Neural cell (in vitro differentiated cells): ENCODE results near the gene EHD1. TPM values are rescaled to one million over a fixed set of nuclear protein-coding genes. Genes with fewer than 3 reads are reported as not detected.

Experiments
- H2AFZ ChIP-seq: fragments of 200-600, 300-800 bp; sonication (generic), shearing (Covaris generic); 2 replicates; pipeline ENCODE4 v1.6.0; 2014; ENCODE audit warnings: low read depth, mild to moderate bottlenecking, antibody characterized with exemption, low read length, moderate library complexity
- H3F3A ChIP-seq: fragments of 200-600 bp; shearing (Covaris generic); 2 replicates; pipeline ENCODE4 v1.6.1; 2016; ENCODE audit warnings: mild to moderate bottlenecking, moderate library complexity, mixed read lengths, antibody characterized with exemption, low read length; ENCODE audit not compliant: insufficient read depth, poor library complexity, severe bottlenecking
- H3K27ac ChIP-seq: fragments of 200-600, 300-800 bp; sonication (generic), shearing (Covaris generic); 2 replicates; pipeline ENCODE4 v1.5.1; 2014; ENCODE audit warnings: mild to moderate bottlenecking, low read length, moderate library complexity
- H3K27me3 ChIP-seq: fragments of 300-800, 200-600 bp; sonication (generic), shearing (Covaris generic); 2 replicates; pipeline ENCODE4 v1.6.0; 2014; ENCODE audit warnings: mild to moderate bottlenecking, low read depth, low read length, moderate library complexity; ENCODE audit not compliant: insufficient read depth
- H3K36me3 ChIP-seq: fragments of 300-800, 200-600 bp; sonication (generic), shearing (Covaris generic); 2 replicates; pipeline ENCODE4 v1.5.1; 2014; ENCODE audit warnings: mild to moderate bottlenecking, antibody characterized with exemption, low read length, moderate library complexity; ENCODE audit not compliant: insufficient read depth
- H3K4me2 ChIP-seq: fragments of 300-800, 200-600 bp; sonication (generic), shearing (Covaris generic); 2 replicates; pipeline ENCODE4 v1.6.0; 2014; ENCODE audit warnings: mild to moderate bottlenecking, low read length
- H3K4me3 ChIP-seq: fragments of 300-800, 200-600 bp; sonication (generic), shearing (Covaris generic); 2 replicates; pipeline ENCODE4 v1.5.1; 2014; ENCODE audit warnings: mild to moderate bottlenecking, low read length, moderate library complexity
- H3K79me2 ChIP-seq: fragments of 200-600 bp; shearing (Covaris generic); replicated peaks from 2 replicates; pipeline ENCODE4 v1.6.0; 2014; ENCODE audit warnings: mild to moderate bottlenecking, low read length, moderate library complexity; ENCODE audit not compliant: insufficient read depth
- H3K9ac ChIP-seq: fragments of 300-800, 200-600 bp; sonication (generic), shearing (Covaris generic); 2 replicates; pipeline ENCODE4 v1.6.1; 2016; ENCODE audit warnings: mild to moderate bottlenecking, low read length, mixed read lengths
- H3K9me2 ChIP-seq: fragments of 200-600 bp; shearing (Covaris generic); 2 replicates; pipeline ENCODE4 v1.6.1; 2016; ENCODE audit warnings: mild to moderate bottlenecking, low read length, mixed read lengths; ENCODE audit not compliant: insufficient read depth
- H3K9me3 ChIP-seq: fragments of 200-600, 300-800 bp; sonication (generic), shearing (Covaris generic); 2 replicates; pipeline ENCODE4 v1.6.1; 2016; ENCODE audit warnings: mild to moderate bottlenecking, mixed run types, low read length, moderate library complexity, mixed read lengths
- H4K20me1 ChIP-seq: fragments of 200-600 bp; shearing (Covaris generic); 2 replicates; pipeline ENCODE4 v1.6.1; 2016; ENCODE audit warnings: mild to moderate bottlenecking, mixed run types; ENCODE audit not compliant: insufficient read depth
- EP300 ChIP-seq: fragments of 450-650 bp; conservative IDR thresholded peaks from 2 replicates; pipeline ENCODE4 v1.6.1; 2014; ENCODE audit warnings: antibody characterized with exemption, mild to moderate bottlenecking, moderate library complexity; ENCODE audit not compliant: poor library complexity, severe bottlenecking
- EZH2 ChIP-seq: fragments of 200-600, 300-800 bp; shearing (Covaris generic), sonication (generic); IDR thresholded peaks from 2 replicates; pipeline ENCODE4 v1.6.1; 2014; ENCODE audit warnings: antibody characterized with exemption, low read length, borderline replicate concordance, mild to moderate bottlenecking; ENCODE audit not compliant: insufficient read depth, poor library complexity, severe bottlenecking
- MXI1 ChIP-seq: fragments of 450-650 bp; conservative IDR thresholded peaks from 2 replicates; pipeline ENCODE4 v1.6.1; 2014; ENCODE audit warnings: antibody characterized with exemption, mild to moderate bottlenecking; ENCODE audit not compliant: poor library complexity, severe bottlenecking
- POLR2AphosphoS5 ChIP-seq: IDR thresholded peaks from 2 replicates; pipeline ENCODE4 v1.6.1; 2012
- RAD21 ChIP-seq: fragments of 450-650 bp; conservative IDR thresholded peaks from 2 replicates; pipeline ENCODE4 v1.6.1; 2014; ENCODE audit warnings: antibody characterized with exemption, mild to moderate bottlenecking, moderate library complexity
- SMC3 ChIP-seq: fragments of 450-650 bp; conservative IDR thresholded peaks from 2 replicates; pipeline ENCODE4 v1.6.1; 2014; ENCODE audit warnings: antibody characterized with exemption, mild to moderate bottlenecking, moderate library complexity; ENCODE audit not compliant: poor library complexity
- TAF1 ChIP-seq: IDR thresholded peaks from 2 replicates; pipeline ENCODE4 v1.6.1; 2012; ENCODE audit warnings: low read depth
- polyA plus RNA-seq: library from polyadenylated mRNA; depleted of rRNA; stranded (reverse); fragments of >200 nt; gene quantifications from 2 replicates; pipeline ENCODE4 v1.2.3, GENCODE V29; 2014
- TF ChIP-seq, protein P1 (sequence below): fragments of 450-650 bp; IDR thresholded peaks from 2 replicates; pipeline ENCODE4 v1.5.1; 2014; ENCODE audit warnings: antibody characterized with exemption, mild to moderate bottlenecking, moderate library complexity; ENCODE audit not compliant: poor library complexity, severe bottlenecking
- TF ChIP-seq, protein P2 (sequence below): IDR thresholded peaks from 2 replicates; pipeline ENCODE4 v1.6.1; 2012; ENCODE audit warnings: borderline replicate concordance

The EHD1 gene
- polyA plus RNA-seq, 1 donor from 2014 or later = 26.4 TPM

DNA sequence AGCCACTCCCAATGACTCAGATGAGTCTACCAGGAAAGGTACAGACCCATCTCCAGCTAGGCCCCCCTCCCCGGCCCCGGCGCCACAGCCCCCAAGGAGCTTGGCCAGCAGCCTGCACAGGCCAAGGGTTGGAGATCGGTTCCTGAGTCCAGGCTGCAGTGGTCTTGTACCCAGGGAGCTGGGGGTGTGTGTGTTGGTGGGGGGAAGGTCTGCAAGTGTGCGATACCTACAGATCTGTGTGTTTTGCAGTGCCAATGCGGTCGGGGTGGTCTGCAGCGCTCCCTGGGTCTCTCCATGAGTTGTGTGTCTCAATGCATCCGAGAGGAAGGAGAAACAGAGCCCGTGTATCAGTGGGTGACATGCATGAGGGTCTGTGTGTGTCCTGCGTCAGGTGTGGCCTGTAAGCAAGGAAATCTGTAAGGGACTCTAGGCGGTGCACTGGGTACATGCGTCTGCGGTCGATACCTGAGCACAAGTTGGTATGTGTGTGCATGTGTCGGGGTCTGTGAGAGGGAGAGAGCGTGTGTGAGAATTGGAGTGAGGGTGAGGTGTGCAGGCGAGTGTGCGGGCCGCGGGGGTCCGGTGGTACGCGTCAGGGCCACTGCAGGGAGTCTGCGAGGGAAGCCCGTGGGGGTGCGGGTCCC, 34.6 kb downstream of the EHD1 start:
- Histone ChIP-seq H3K9ac (no peak overlapping the region), H3K9me2 (no peaks in the 10 kb centered on the region), H3K27me3 (peaks cover 25% of the 10 kb centered on the region), H3K4me2 (no peak overlapping the region), H4K20me1 (no peaks in the 10 kb centered on the region), H3F3A (no peaks in the 10 kb centered on the region), H3K79me2 (no peaks in the 10 kb centered on the region), H3K4me3 (peak overlapping the region; percentile 21), H3K27ac (no peak overlapping the region), H3K9me3 (no peaks in the 10 kb centered on the region), H3K36me3 (no peaks in the 10 kb centered on the region), H2AFZ (no peak overlapping the region)
- TF ChIP-seq SMC3 (no peak), RAD21 (no peak), EZH2 (no peak), TAF1 (no peak), MXI1 (no peak), EP300 (no peak), POLR2AphosphoS5 (no peak)
- TF ChIP-seq, protein P1, sequence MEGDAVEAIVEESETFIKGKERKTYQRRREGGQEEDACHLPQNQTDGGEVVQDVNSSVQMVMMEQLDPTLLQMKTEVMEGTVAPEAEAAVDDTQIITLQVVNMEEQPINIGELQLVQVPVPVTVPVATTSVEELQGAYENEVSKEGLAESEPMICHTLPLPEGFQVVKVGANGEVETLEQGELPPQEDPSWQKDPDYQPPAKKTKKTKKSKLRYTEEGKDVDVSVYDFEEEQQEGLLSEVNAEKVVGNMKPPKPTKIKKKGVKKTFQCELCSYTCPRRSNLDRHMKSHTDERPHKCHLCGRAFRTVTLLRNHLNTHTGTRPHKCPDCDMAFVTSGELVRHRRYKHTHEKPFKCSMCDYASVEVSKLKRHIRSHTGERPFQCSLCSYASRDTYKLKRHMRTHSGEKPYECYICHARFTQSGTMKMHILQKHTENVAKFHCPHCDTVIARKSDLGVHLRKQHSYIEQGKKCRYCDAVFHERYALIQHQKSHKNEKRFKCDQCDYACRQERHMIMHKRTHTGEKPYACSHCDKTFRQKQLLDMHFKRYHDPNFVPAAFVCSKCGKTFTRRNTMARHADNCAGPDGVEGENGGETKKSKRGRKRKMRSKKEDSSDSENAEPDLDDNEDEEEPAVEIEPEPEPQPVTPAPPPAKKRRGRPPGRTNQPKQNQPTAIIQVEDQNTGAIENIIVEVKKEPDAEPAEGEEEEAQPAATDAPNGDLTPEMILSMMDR = no peak
- TF ChIP-seq, protein P2, sequence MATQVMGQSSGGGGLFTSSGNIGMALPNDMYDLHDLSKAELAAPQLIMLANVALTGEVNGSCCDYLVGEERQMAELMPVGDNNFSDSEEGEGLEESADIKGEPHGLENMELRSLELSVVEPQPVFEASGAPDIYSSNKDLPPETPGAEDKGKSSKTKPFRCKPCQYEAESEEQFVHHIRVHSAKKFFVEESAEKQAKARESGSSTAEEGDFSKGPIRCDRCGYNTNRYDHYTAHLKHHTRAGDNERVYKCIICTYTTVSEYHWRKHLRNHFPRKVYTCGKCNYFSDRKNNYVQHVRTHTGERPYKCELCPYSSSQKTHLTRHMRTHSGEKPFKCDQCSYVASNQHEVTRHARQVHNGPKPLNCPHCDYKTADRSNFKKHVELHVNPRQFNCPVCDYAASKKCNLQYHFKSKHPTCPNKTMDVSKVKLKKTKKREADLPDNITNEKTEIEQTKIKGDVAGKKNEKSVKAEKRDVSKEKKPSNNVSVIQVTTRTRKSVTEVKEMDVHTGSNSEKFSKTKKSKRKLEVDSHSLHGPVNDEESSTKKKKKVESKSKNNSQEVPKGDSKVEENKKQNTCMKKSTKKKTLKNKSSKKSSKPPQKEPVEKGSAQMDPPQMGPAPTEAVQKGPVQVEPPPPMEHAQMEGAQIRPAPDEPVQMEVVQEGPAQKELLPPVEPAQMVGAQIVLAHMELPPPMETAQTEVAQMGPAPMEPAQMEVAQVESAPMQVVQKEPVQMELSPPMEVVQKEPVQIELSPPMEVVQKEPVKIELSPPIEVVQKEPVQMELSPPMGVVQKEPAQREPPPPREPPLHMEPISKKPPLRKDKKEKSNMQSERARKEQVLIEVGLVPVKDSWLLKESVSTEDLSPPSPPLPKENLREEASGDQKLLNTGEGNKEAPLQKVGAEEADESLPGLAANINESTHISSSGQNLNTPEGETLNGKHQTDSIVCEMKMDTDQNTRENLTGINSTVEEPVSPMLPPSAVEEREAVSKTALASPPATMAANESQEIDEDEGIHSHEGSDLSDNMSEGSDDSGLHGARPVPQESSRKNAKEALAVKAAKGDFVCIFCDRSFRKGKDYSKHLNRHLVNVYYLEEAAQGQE = no peak

DNA sequence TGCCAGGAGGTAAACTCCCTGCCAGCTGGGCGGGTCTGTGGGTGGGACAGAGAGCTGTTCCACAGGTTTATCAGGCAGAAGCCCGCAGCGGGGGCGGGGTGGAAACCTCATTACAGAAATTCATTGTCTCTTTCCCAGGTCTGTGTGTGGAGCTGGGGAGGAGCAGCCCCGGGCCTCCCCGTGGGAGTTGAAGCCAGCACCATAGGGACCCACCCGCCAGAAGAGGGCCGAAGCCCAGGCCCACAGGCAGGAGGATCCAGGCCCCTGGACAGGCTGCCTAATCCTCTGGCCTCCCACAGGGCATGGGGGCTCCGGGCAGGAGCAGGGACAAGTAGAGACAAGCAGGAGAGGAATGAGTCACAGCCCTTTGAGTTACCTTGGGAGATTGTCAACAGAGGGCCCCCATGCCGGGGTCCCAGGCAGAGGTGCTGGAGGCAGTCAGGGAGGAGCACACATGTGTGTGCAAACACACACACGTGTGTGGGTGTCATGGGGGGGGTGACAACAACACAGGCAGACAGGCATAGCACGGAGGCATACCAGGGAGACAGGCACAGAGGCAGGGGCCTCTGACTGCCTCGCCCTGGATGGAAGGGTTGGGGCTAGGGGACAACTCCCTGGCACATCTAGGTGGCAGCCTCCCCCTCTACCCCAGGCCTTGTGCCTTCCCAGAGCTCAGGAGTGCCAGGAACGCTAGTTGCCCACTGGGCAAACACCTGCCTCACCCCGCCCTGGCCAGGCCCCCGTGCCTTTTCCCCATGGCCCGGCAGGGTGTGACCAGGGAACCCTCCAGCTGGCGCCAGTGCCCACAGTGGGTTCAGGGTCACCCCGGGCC, 35.4 kb downstream of the EHD1 start:
- Histone ChIP-seq H3K4me2 (no peak overlapping the region), H2AFZ (no peak overlapping the region), H3K4me3 (no peak overlapping the region), H3K27ac (no peak overlapping the region), H3K9me3 (no peaks in the 10 kb centered on the region), H3K9ac (no peak overlapping the region), H3F3A (no peaks in the 10 kb centered on the region), H3K9me2 (no peaks in the 10 kb centered on the region), H4K20me1 (no peaks in the 10 kb centered on the region), H3K79me2 (no peaks in the 10 kb centered on the region), H3K36me3 (no peaks in the 10 kb centered on the region), H3K27me3 (peaks cover 25% of the 10 kb centered on the region)
- TF ChIP-seq MXI1 (no peak), POLR2AphosphoS5 (no peak), SMC3 (no peak), EZH2 (no peak)
- TF ChIP-seq, protein P1 = no peak
